Hepatocyte (in vitro differentiated cells): ENCODE data around the gene ANKRD55.

Experiments used
- EZH2 ChIP-seq: fragments of 200-600 bp; sonication (generic); IDR thresholded peaks from 2 replicates; pipeline ENCODE4 v1.6.1; 2016; ENCODE audit warnings: antibody characterized with exemption, mild to moderate bottlenecking, borderline replicate concordance
- EZH2phosphoT487 ChIP-seq: fragments of 200-600 bp; sonication (generic); IDR thresholded peaks from one replicate; pipeline ENCODE4 v1.6.1; 2018; ENCODE audit warnings: antibody characterized with exemption, mild to moderate bottlenecking, low read depth, moderate library complexity; ENCODE audit not compliant: unreplicated experiment, severe bottlenecking
- TF ChIP-seq, protein P1 (sequence below): fragments of 200-600 bp; sonication (generic); IDR thresholded peaks from 2 replicates; pipeline ENCODE4 v1.5.1; 2016; ENCODE audit warnings: antibody characterized with exemption, mild to moderate bottlenecking; ENCODE audit not compliant: poor library complexity

DNA sequence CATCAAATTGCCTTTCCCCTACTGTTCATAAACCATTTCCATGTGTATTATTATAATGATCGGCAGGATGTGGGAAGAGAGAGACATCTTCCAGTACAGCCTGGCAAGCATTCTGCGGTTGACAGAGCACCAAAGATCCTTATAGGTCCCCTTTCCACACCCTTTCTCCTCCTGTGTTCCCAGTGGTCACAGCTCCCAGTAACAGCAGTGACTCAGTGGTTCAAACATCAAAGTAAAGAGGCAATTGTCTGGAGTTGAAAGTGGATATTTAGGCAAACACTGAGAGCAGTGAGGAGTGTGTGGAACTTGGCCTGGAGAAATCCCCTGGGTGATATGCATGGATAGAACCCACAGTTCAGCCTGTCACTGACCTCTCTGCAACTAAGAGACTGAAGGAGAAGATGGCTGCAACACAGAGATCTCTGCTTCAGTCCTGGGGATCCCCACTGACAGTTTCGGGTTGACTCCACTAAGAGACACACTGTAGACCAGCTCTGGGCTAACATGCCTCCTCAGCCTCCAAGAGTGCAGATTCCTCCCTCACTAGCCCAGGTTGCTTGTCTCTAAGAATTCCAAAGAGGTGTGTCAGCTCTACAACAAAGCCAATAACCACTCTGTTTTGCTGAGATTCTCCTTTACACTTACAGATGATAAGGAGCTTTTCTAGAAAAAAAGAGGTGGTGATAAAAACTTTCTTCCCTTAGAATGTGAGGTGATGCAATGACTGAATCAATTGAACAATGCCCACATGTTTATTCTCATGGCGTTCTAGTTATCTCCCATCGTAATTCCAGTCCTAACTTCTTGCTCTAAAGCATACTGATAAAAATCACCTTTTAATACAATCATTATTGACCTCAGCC is 143.9 kb downstream of the ANKRD55 start:
- TF ChIP-seq, protein P1, sequence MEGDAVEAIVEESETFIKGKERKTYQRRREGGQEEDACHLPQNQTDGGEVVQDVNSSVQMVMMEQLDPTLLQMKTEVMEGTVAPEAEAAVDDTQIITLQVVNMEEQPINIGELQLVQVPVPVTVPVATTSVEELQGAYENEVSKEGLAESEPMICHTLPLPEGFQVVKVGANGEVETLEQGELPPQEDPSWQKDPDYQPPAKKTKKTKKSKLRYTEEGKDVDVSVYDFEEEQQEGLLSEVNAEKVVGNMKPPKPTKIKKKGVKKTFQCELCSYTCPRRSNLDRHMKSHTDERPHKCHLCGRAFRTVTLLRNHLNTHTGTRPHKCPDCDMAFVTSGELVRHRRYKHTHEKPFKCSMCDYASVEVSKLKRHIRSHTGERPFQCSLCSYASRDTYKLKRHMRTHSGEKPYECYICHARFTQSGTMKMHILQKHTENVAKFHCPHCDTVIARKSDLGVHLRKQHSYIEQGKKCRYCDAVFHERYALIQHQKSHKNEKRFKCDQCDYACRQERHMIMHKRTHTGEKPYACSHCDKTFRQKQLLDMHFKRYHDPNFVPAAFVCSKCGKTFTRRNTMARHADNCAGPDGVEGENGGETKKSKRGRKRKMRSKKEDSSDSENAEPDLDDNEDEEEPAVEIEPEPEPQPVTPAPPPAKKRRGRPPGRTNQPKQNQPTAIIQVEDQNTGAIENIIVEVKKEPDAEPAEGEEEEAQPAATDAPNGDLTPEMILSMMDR = no peak
- TF ChIP-seq EZH2 (no peak), EZH2phosphoT487 (no peak)
